Regular cardiac myocyte (primary cell): Measurements from ENCODE around the gene JARID2. TPM values are rescaled to one million over a fixed set of nuclear protein-coding genes. Genes with fewer than 3 reads are reported as not detected.

Experiments
- total RNA-seq: library from RNA; depleted of rRNA; stranded (reverse); fragments of >200 nt; gene quantifications from 2 replicates; pipeline ENCODE4 v1.2.3, GENCODE V29; 2014

The JARID2 gene
- total RNA-seq, result 8.6 and 8.7 TPM in 2 replicates

DNA sequence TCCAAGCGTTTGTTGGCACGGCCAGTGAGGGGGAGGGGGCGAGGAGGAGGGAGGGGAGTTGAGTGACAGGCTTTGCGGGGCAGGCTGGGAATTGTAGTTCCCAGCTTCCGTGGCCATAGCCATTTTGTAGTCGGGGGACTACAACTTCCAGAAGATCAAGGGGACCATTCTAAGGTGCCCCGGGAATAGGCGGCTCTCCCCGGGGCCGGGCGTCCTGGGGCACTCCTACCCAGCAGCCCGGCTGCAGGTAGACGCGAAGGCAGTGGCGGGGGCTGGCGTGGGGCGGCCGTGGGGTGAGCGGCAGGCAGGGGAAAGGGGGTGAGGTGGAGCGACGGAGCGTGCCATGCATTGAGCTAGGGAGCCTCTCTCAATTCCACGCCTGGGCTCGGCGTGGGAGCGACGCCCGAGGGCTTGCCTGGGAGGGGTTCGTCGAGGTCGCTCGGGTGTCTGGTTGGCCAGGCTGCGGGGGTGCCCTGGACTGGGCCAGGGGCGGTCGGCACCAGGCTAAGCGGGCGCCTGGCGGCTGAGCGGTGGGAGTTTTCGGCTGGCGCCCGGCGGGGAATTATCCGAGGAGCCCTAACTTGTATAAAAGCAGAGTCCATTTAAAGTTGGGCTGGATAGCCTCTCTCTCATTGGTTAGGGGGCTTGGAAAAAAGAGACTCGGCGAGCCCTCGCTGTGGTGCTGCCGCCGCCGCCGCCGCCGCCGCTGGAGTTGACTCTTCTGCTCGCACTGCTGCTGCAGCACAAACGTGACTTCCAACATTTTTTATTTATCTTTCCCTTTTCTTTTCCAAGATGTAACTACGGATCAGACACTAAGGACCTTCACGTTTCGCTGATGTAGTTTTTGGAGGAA is at the start of gene JARID2:
Gene JARID2, plus strand, starts transcription at position 709 of the 856 bp plus-strand sequence. CDS start 471 bp downstream, outside the sequence.

